ENCODE data around the gene ANGPTL5. TPM values are rescaled to one million over a fixed set of nuclear protein-coding genes. Genes with fewer than 3 reads are reported as not detected.
A peak's percentile ranks its signal among the peaks of the same experiment; 100 is the strongest.

The ANGPTL5 gene
- polyA plus RNA-seq, 1 donor (not counting 4 experiments of a cell fraction or from before 2014, with no cell fraction given), result 0.03 TPM

- H3K9me1 ChIP-seq (ENCODE audit: control insufficient read depth, extremely low read depth, insufficient read depth, low read length), result no peaks in the 10 kb centered on the region
- H3K4me3 ChIP-seq (ENCODE audit: control insufficient read depth in 2 of 3, extremely low read depth in 1 of 3, insufficient read depth in 2 of 3, low read depth in 1 of 3, low read length in 3 of 3), result peak within 1 kb of the TSS; percentile 69 to 83 (median 80)
- H3K9ac ChIP-seq (ENCODE audit: control insufficient read depth, extremely low read depth, insufficient read depth, low read length), result peak within 1 kb of the TSS; percentile 81
- FAIRE-seq (no peak), DNase-seq (ENCODE audit: low read depth, low spot score) (peak; percentile 46)
- no peaks in the 10 kb centered on the region for H3K36me3 ChIP-seq (ENCODE audit: control insufficient read depth in 2 of 2, extremely low read depth in 1 of 2, insufficient read depth in 2 of 2, low read length in 2 of 2)
- H4K20me1 ChIP-seq (ENCODE audit: control insufficient read depth, extremely low read depth, insufficient read depth, low read length), result no peaks in the 10 kb centered on the region
- H3K27me3 ChIP-seq (ENCODE audit: control insufficient read depth, extremely low read depth, insufficient read depth, low read length), result no peaks in the 10 kb centered on the region
- TF ChIP-seq, protein P1, sequence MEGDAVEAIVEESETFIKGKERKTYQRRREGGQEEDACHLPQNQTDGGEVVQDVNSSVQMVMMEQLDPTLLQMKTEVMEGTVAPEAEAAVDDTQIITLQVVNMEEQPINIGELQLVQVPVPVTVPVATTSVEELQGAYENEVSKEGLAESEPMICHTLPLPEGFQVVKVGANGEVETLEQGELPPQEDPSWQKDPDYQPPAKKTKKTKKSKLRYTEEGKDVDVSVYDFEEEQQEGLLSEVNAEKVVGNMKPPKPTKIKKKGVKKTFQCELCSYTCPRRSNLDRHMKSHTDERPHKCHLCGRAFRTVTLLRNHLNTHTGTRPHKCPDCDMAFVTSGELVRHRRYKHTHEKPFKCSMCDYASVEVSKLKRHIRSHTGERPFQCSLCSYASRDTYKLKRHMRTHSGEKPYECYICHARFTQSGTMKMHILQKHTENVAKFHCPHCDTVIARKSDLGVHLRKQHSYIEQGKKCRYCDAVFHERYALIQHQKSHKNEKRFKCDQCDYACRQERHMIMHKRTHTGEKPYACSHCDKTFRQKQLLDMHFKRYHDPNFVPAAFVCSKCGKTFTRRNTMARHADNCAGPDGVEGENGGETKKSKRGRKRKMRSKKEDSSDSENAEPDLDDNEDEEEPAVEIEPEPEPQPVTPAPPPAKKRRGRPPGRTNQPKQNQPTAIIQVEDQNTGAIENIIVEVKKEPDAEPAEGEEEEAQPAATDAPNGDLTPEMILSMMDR (optimal IDR thresholded peaks at IDR 0.05 in 1 of 3, IDR thresholded peaks at IDR 0.05 in 1 of 3, conservative IDR thresholded peaks at IDR 0.05 in 1 of 3; ENCODE audit: extremely low read depth in 1 of 3, insufficient read depth in 2 of 3, low read length in 3 of 3), result peak; percentile 21 to 68 (median 59)
- TF ChIP-seq EZH2 (IDR thresholded peaks at IDR 0.05; ENCODE audit: low read length), result no peak
- H3K4me2 ChIP-seq (ENCODE audit: control insufficient read depth, extremely low read depth, insufficient read depth, low read depth, low read length), result peak within 1 kb of the TSS; percentile 88
- peak within 1 kb of the TSS; percentile 96 for H2AFZ ChIP-seq (ENCODE audit: control insufficient read depth, low read length)
- H3K27ac ChIP-seq (ENCODE audit: control insufficient read depth, insufficient read depth, low read length), result peak within 1 kb of the TSS; percentile 82
- H3K9me3 ChIP-seq (ENCODE audit: control insufficient read depth, low read depth, low read length), result no peaks in the 10 kb centered on the region
- peaks cover 16% of the 10 kb centered on the region for H3K4me1 ChIP-seq (ENCODE audit: control insufficient read depth, extremely low read depth, insufficient read depth, low read length)
- no peaks in the 10 kb centered on the region for H3K79me2 ChIP-seq (ENCODE audit: control insufficient read depth, insufficient read depth, low read length)
- dilution Hi-C loops (cut with MboI; ENCODE audit: extremely low pct_ligation_motif_present, low sequenced_read_pairs), result no loop called here
These were observed 1.4 kb downstream of the ANGPTL5 start, which contains the start of gene CEP126 for GRCh38 chr11:101914738-101915426. Gene CEP126 (plus strand): TSS chr11:101915010. CDS start chr11:101915285, 275 bp downstream.

DNA sequence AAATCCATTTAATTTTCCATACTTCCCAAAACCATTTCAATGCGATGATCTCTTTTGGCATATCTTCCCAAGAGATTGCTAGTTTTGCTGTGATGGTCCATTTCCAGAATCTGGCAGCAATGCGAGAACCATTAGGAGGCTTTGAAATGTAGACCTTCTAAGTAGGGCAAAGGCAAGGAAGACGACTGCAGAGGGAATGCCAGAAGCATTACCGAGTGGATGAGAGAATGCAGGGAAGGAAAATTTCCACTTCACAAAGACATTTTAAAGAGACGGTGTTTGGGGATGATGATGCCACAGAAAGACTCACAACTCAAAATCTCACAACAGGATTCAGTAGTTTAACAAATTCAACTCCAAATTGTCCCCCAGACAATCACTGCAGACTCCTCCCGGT is 2.0 kb downstream of the ANGPTL5 start:
- Histone ChIP-seq H3K9me1 (ENCODE audit: control insufficient read depth, extremely low read depth, insufficient read depth, low read length) (no peaks in the 10 kb centered on the region), H3K4me3 (ENCODE audit: control insufficient read depth in 2 of 3, extremely low read depth in 1 of 3, insufficient read depth in 2 of 3, low read depth in 1 of 3, low read length in 3 of 3) (peak overlapping the region; percentile 69 to 83 (median 80)), H3K9me3 (ENCODE audit: control insufficient read depth, low read depth, low read length) (no peaks in the 10 kb centered on the region), H3K4me1 (ENCODE audit: control insufficient read depth, extremely low read depth, insufficient read depth, low read length) (peaks cover 18% of the 10 kb centered on the region), H3K36me3 (ENCODE audit: control insufficient read depth in 2 of 2, extremely low read depth in 1 of 2, insufficient read depth in 2 of 2, low read length in 2 of 2) (no peaks in the 10 kb centered on the region), H3K27me3 (ENCODE audit: control insufficient read depth, extremely low read depth, insufficient read depth, low read length) (no peaks in the 10 kb centered on the region), H3K27ac (ENCODE audit: control insufficient read depth, insufficient read depth, low read length) (no peak overlapping the region), H3K9ac (ENCODE audit: control insufficient read depth, extremely low read depth, insufficient read depth, low read length) (peak overlapping the region; percentile 81), H3K4me2 (ENCODE audit: control insufficient read depth, extremely low read depth, insufficient read depth, low read depth, low read length) (peak overlapping the region; percentile 88), H4K20me1 (ENCODE audit: control insufficient read depth, extremely low read depth, insufficient read depth, low read length) (no peaks in the 10 kb centered on the region), H3K79me2 (ENCODE audit: control insufficient read depth, insufficient read depth, low read length) (no peaks in the 10 kb centered on the region), H2AFZ (ENCODE audit: control insufficient read depth, low read length) (peak overlapping the region; percentile 61)
- no peak for FAIRE-seq
- TF ChIP-seq, protein P1 (optimal IDR thresholded peaks at IDR 0.05 in 1 of 3, IDR thresholded peaks at IDR 0.05 in 1 of 3, conservative IDR thresholded peaks at IDR 0.05 in 1 of 3; ENCODE audit: extremely low read depth in 1 of 3, insufficient read depth in 2 of 3, low read length in 3 of 3), result no peak
- TF ChIP-seq EZH2 (IDR thresholded peaks at IDR 0.05; ENCODE audit: low read length), result no peak
- no peak for DNase-seq (ENCODE audit: low read depth, low spot score)
- dilution Hi-C loops (cut with MboI; ENCODE audit: extremely low pct_ligation_motif_present, low sequenced_read_pairs), result no loop called here

Data from keratinocyte (primary cell).